ENCODE results near the gene LRP10.
A peak's percentile ranks its signal among the peaks of the same experiment; 100 is the strongest.

The LRP10 gene

DNA sequence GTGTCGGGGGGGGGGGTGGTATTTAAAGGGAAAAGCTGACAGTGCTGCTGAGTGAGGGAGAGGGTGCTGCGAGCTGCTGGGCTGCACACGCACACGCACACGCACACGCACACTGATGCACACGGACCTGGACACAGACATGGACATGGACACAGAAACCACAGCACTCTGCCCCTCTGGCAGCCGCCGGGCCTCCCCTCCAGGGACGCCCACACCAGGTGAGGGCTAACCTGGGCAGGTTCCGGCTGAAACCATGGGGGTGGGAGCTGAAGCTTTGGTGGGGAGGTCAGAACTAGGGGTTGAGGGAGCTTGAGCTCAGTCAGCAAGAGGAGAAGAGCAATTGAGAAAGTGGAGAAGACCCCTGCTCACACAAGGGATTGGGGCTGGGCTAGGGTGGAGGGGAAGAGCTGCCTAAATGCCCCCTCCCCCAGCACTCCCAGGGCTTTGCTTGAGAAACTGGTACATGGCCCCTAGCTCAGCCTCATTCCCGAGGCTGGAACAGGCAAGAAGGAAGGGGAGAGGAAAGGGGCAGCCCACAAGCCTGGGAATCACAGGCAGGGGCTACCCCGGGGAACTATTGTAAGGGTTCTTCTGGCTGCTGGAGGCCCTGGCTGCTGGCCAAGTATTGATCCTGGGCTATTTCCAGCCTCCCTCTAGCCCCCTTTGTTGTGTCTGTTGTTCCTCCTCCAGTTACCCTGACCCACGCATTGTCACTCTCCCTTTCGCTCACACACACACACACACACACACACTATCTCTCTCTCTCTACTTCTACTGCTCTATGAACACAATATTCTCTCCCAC lies 11.8 kb downstream of the LRP10 start, which contains the start of gene REM2:
Gene REM2 (plus strand): TSS at position 50 of the 804 bp plus-strand sequence. CDS start 66 bp downstream, at position 116.
- no peak within 1 kb of the TSS for H3K4me3 ChIP-seq (ENCODE audit: low read length)
- TF ChIP-seq ZNF274 (IDR thresholded peaks at IDR 0.05; ENCODE audit: low read depth, low read length): no peak

GRCh38 chr14:22884076-22884737 lies 12.7 kb downstream of the LRP10 start:
- no peak overlapping the region for H3K4me3 ChIP-seq (ENCODE audit: low read length)
- no peak for TF ChIP-seq ZNF274 (IDR thresholded peaks at IDR 0.05; ENCODE audit: low read depth, low read length)

DNA sequence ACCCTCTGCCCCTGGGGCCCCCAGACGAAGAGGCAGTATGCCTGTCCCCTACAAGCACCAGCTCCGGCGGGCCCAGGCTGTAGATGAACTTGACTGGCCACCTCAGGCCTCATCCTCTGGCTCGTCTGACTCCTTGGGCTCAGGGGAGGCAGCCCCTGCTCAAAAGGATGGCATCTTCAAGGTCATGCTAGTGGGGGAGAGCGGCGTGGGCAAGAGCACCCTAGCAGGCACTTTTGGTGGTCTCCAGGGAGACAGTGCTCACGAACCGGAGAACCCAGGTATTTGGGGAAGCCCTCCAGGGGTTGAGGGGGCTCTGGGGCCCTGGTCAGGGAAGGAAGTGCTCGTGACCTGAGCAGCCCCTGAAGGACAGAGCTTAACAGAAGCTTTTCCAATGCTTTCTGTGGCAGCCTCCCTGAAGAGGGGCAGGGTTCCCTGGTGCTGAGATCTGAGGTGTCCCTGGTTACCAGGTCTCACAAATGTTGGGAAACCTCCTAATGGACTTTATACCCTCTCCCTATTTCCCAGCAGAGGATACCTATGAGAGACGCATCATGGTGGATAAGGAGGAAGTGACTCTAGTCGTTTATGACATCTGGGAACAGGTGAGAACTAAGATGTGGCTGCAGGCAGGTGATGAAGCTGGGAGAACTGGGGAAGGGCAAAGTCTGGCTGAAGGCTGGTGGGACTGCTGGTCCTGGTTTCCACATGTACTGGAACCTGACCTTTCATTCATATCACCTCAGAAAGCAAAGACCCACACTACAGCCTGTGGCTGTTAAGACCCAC lies 13.4 kb downstream of the LRP10 start:
- H3K4me3 ChIP-seq (ENCODE audit: low read length): no peak overlapping the region
- TF ChIP-seq ZNF274 (IDR thresholded peaks at IDR 0.05; ENCODE audit: low read depth, low read length): no peak

GRCh38 chr14:22885975-22886374 lies 14.4 kb downstream of the LRP10 start:
- H3K4me3 ChIP-seq (ENCODE audit: low read length): peak overlapping the region; percentile 3; the same call in 1 of the 2 replicates

GRCh38 chr14:22886500-22887259 lies 15.1 kb downstream of the LRP10 start:
- no peak for TF ChIP-seq ZNF274 (IDR thresholded peaks at IDR 0.05; ENCODE audit: low read depth, low read length)
- H3K4me3 ChIP-seq (ENCODE audit: low read length): peak overlapping the region; percentile 83

More at GRCh38 chr14:22885975-22886374, 14.4 kb downstream of the LRP10 start:
- TF ChIP-seq ZNF274 (IDR thresholded peaks at IDR 0.05; ENCODE audit: low read depth, low read length): no peak

- no peak for TF ChIP-seq ZNF274 (IDR thresholded peaks at IDR 0.05; ENCODE audit: low read depth, low read length)
- peak overlapping the region; percentile 83 for H3K4me3 ChIP-seq (ENCODE audit: low read length)
Measured at GRCh38 chr14:22887260-22887989, 15.9 kb downstream of the LRP10 start.

DNA sequence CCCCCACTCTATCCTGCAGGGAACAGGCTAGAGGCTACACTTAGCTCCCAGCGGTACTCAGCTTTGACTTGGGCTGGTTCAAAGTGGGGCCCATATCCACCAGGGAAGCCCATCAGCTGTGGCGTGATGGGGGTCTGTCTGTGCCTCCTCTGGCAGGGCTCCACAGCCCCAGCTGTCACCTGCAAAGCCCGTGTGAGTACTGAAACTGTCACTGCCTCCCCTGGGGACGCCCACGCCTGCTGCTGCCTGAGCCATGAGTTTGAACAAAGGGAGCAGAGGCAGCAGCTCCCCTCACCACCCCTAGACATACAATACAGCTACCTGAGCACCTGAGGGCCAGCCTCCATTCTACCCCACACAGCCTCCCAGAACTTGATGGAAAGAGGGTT lies 16.4 kb downstream of the LRP10 start:
- H3K4me3 ChIP-seq (ENCODE audit: low read length): peak overlapping the region; percentile 83; the same call in 1 of the 2 replicates
- TF ChIP-seq ZNF274 (IDR thresholded peaks at IDR 0.05; ENCODE audit: low read depth, low read length): no peak

DNA sequence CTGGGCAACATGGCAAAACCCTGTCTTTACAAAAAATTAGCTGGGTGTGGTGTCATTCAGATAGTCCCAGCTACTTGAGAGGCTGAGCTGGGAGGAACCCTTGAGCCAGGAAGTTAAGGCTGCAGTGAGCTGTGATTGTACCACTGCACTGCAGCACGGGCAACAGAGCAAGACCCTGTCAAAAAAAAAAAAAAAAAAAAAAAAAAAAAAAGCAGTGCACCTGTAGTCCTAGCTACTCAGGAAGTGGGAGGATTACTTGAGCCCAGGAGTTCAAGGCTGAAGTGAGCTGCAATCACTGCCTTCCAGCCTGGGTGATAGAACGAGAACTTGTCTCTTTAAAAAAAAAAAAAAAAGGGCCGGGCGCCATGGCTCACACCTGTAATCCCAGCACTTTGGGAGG lies 17.1 kb downstream of the LRP10 start:
- H3K4me3 ChIP-seq (ENCODE audit: low read length): peak overlapping the region; percentile 83; the same call in 1 of the 2 replicates
- TF ChIP-seq ZNF274 (IDR thresholded peaks at IDR 0.05; ENCODE audit: low read depth, low read length): no peak

DNA sequence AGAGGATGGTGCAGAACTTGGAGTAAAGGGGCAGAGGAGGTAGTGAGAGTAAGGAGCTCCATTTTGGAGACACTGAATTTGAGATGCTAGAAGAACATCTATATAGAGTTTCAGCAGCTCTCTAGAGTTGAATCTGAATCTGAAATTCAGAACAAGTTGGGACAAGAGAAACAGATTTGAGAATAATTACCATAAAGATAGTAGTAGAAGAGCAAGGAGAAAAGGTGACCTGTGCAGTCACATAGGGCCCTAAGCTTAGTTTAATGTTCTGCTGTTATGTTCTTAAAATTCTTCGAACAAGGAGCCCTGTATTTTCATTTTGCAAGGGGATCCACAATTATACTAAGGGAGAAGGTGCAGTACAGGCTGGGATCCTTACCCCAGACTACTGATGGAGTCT lies 18.9 kb downstream of the LRP10 start:
- no peak for TF ChIP-seq ZNF274 (IDR thresholded peaks at IDR 0.05; ENCODE audit: low read depth, low read length)
- no peak overlapping the region for H3K4me3 ChIP-seq (ENCODE audit: low read length)

- no peak overlapping the region for H3K4me3 ChIP-seq (ENCODE audit: low read length)
- no peak for TF ChIP-seq ZNF274 (IDR thresholded peaks at IDR 0.05; ENCODE audit: low read depth, low read length)
Measured at GRCh38 chr14:22892488-22892887, 20.9 kb downstream of the LRP10 start.

DNA sequence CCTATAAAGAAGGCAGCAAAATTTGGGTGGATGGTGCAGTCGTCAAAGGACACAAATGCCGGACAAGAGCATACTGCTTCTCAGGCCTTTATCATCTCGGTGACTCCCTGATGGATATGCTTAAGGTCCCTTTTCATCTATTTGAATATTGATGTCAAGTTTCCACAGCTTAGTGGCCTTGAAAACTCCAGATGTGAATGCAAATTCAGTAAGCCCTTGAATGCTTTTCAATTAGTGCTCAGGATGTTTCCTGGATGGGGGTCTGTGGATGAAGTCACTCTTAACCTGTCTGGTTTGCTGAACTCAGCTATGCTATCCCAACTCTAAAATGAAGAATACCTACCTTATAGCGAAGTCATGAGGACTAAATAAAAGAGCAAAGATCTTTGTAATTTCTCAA lies 22.2 kb downstream of the LRP10 start:
- no peak overlapping the region for H3K4me3 ChIP-seq (ENCODE audit: low read length)
- TF ChIP-seq ZNF274 (IDR thresholded peaks at IDR 0.05; ENCODE audit: low read depth, low read length): no peak

DNA sequence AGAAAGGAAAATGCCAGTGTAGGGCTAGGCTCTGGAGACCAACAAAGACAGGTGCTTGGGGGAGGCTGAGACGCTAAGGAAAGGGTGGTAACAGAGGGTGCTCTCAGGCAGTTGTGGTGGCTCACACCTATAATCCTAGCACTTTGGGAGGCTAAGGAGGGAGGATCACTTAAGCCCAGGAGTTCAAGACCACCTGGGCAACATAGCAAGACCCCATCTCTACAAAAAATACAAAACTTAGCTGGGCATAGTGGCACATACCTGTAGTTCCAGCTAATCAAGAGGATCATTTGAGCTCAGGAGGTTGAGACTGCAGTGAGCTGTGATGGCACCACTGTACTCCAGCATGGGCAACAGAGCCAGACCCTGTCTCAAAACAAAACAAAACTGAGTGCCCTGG lies 23.9 kb downstream of the LRP10 start:
- no peak overlapping the region for H3K4me3 ChIP-seq (ENCODE audit: low read length)
- TF ChIP-seq ZNF274 (IDR thresholded peaks at IDR 0.05; ENCODE audit: low read depth, low read length): no peak

DNA sequence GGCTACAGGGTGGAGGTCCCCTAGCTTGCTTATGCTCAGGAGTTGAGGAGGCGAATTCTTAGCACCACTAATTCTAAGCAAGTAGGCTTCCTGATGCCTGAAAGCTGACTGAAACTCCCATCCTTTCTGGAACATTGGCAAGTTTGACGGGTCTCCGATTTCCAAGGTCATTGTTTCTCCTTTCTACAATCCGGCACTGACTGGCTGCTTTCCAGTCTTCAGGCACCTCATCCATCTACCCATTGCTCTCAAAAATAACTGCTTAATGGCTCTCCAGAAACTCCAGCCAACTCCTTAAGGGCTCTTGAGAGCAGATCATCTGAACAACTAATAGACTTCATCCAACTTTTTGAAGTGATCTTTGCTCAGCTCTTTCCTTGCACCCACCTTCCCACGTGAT lies 24.8 kb downstream of the LRP10 start:
- no peak for TF ChIP-seq ZNF274 (IDR thresholded peaks at IDR 0.05; ENCODE audit: low read depth, low read length)
- H3K4me3 ChIP-seq (ENCODE audit: low read length): no peak overlapping the region

Measured in GM08714 (cell line).